Body of pancreas (tissue), 4 donors: ENCODE results near the gene NCOR2. TPM values are rescaled to one million over a fixed set of nuclear protein-coding genes. Genes with fewer than 3 reads are reported as not detected.

Experiments used
- ATAC-seq: fragments of 150-250 bp; one replicate; pipeline ENCODE4 v1.9.1; 2016
- DNase-seq, 4 donors: peaks; one replicate each; pipeline ENCODE4 v3.0.0-alpha.2; 2019
- H3K27ac ChIP-seq, 4 donors: fragments of 200-600 bp; sonication (generic); 1 replicate in 3 of 4; 2 replicates in 1 of 4; pipeline versions ENCODE4 v1.5.1 to v1.6.1; 2016 to 2019; ENCODE audit warnings: mild to moderate bottlenecking in 1 of 4, mixed read lengths in 1 of 4, moderate library complexity in 1 of 4
- H3K27me3 ChIP-seq, 2 donors: fragments of 200-600 bp; sonication (generic); one replicate each; pipeline ENCODE4 v1.6.0; 2016; ENCODE audit warnings: mild to moderate bottlenecking in 1 of 2
- H3K36me3 ChIP-seq, 2 donors: fragments of 200-600 bp; sonication (generic); replicated peaks in 1 of 2; 2 replicates each; pipeline ENCODE4 v1.5.1; 2016; ENCODE audit warnings: low read depth in 2 of 2; ENCODE audit not compliant: insufficient read depth in 1 of 2
- H3K4me1 ChIP-seq: fragments of 200-600 bp; sonication (generic); one replicate; pipeline ENCODE4 v1.6.0; 2016
- H3K4me3 ChIP-seq, 2 donors: fragments of 200-600 bp; sonication (generic); 1 replicate in 1 of 2; 2 replicates in 1 of 2; pipeline ENCODE4 v1.5.1; 2016 to 2019
- H3K9me3 ChIP-seq, 3 donors: fragments of 200-600 bp; sonication (generic); 1 replicate in 2 of 3; 2 replicates in 1 of 3; pipeline ENCODE4 v1.5.1; 2016
- CTCF ChIP-seq, 7 experiments: fragments of 450-650 bp in 4 of 7; fragments of 200-600 bp in 3 of 7; sonication (generic) in 3 of 7; IDR thresholded peaks; one replicate each; pipeline ENCODE4 v1.5.1; 2016 to 2019; ENCODE audit warnings: antibody characterized with exemption in 7 of 7
- POLR2A ChIP-seq, 3 donors: fragments of 450-650 bp; IDR thresholded peaks; one replicate each; pipeline ENCODE4 v1.6.1; 2016; ENCODE audit warnings: antibody characterized with exemption in 3 of 3, mild to moderate bottlenecking in 2 of 3
- WGBS, 2 donors: methylation state at CpG; one replicate each; pipeline ENCODE4 v1.1.5; 2017; 5-methylcytosine and 5-hydroxymethylcytosine counted together
- intact Hi-C: fragments of 100-400 bp; cut with DNase I; formaldehyde crosslinking; loops from one replicate; pipeline ENCODE4 v1.15.1; 2023
- total RNA-seq, 2 donors: library from RNA; depleted of rRNA; stranded (reverse); fragments of >200 nt; gene quantifications; one replicate each; pipeline ENCODE4 v1.1.0, GENCODE V29; 2016

NCOR2 gene
- total RNA-seq, 2 donors from 2014 or later: 53.7 to 397 TPM

DNA sequence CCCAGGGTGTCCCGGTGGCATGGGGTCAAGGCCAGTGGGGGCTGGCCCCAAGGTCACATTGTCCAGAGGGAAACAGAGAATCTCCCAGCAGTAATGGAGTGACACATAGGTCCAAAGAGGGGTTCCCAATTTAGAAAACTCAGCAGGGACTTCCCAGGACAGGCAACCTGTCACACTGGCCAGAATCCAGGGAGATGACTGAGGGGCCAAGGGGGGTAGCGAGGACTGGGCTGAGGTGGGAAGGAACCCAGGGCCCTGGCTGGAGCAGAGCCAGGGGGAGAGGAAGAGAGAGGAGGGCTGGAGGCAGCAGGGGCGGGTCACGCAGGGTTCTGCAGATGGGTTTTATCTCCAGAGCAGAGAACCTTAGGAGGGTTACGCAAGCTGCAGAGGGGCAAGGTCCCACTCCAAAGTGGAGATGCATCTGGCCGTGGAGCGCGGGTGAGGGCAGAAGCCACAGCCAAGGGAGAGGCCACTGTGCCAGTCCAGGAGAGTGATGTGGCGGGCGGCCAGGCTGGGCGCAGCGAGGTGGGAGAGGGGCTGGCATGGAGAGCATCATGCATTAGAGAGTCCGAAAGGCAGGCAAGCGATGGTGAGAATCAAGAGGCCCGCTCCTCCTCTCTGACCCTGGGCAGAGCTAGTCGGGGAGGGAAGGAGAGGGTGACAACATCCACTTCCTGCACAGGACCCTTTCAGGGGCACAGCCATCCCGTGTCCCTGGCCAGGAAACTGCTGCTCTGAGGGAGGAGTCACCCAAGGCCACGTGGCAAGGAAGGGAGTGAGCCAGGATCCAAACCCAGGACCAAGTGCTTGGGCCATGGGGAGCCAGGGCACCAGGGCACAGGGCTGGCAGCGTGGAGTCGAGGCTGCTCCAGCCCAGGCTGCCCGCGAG, 29.0 kb downstream of the NCOR2 start:
- 56 to 62% methylated on average over 9 to 22 of the region's 22 CpGs for WGBS, 2 donors
- Histone ChIP-seq H3K36me3 (no peaks in the 10 kb centered on the region), H3K9me3 (no peaks in the 10 kb centered on the region), H3K4me3 (no peak overlapping the region), H3K4me1 (peaks cover 38% of the 10 kb centered on the region), H3K27ac (peak overlapping the region in 3 of 4 donors; percentile 36 to 73 (median 69)), H3K27me3 (no peaks in the 10 kb centered on the region)
- DNase-seq (no peak), ATAC-seq (peak; percentile 31)
- intact Hi-C loops: no loop called here
- TF ChIP-seq POLR2A (IDR thresholded peaks at IDR 0.05) (no peak), CTCF (IDR thresholded peaks at IDR 0.05) (no peak)

- H3K9me3 ChIP-seq: no peaks in the 10 kb centered on the region
- DNase-seq (no peak), ATAC-seq (peak; percentile 30)
- no peaks in the 10 kb centered on the region for H3K36me3 ChIP-seq
- H3K4me1 ChIP-seq: peaks cover 32% of the 10 kb centered on the region
- no peaks in the 10 kb centered on the region for H3K27me3 ChIP-seq
- WGBS, 2 donors: 44 to 47% methylated on average over 6 to 12 of the region's 12 CpGs
- TF ChIP-seq POLR2A (IDR thresholded peaks at IDR 0.05) (no peak), CTCF (IDR thresholded peaks at IDR 0.05) (no peak)
- intact Hi-C loops: no loop called here
- H3K4me3 ChIP-seq: no peak overlapping the region
- peak overlapping the region in 3 of 4 donors; percentile 36 to 73 (median 69) for H3K27ac ChIP-seq
These were observed 29.8 kb downstream of the NCOR2 start for GRCh38 chr12:124537525-124538193.

- no peak overlapping the region for H3K27ac ChIP-seq
These were observed 30.8 kb downstream of the NCOR2 start for GRCh38 chr12:124536641-124537040.

More at GRCh38 chr12:124536641-124537040, 30.8 kb downstream of the NCOR2 start:
- intact Hi-C loops: no loop called here
- ATAC-seq: no peak
- H3K9me3 ChIP-seq: no peaks in the 10 kb centered on the region
- DNase-seq: no peak
- H3K36me3 ChIP-seq: no peaks in the 10 kb centered on the region
- peaks cover 25% of the 10 kb centered on the region for H3K4me1 ChIP-seq
- WGBS, 2 donors: 90 to 96% methylated on average over 9 of the region's 9 CpGs
- TF ChIP-seq CTCF (IDR thresholded peaks at IDR 0.05): no peak
- no peak for TF ChIP-seq POLR2A (IDR thresholded peaks at IDR 0.05)
- no peak overlapping the region for H3K4me3 ChIP-seq
- no peaks in the 10 kb centered on the region for H3K27me3 ChIP-seq
